HEK293 (cell line): ENCODE measurements around the gene MUC21.
"Not testable (repeated sequence)": the region's sequence is repeated elsewhere in the genome, so short reads cannot be mapped to it uniquely, and the experiment has no call there.

Experiments
- CTCF ChIA-PET: fragments of 350-600 bp; formaldehyde crosslinking; extraction: SDS; loops from one replicate; lab custom pipeline; 2021; ENCODE audit warnings: antibody characterized with exemption; lab: Yijun Ruan, JAX
- POLR2A ChIA-PET: fragments of 300-600 bp; formaldehyde crosslinking; extraction: SDS; loops from one replicate; lab custom pipeline; 2020; ENCODE audit warnings: antibody characterized with exemption, inconsistent platforms; lab: Yijun Ruan, JAX
- H3K27ac ChIP-seq: fragments of 200-500 bp; sonication (Bioruptor generic); 2 replicates; pipeline ENCODE4 v1.5.1; 2014; ENCODE audit warnings: low read depth, low read length, control low read depth, inconsistent platforms; ENCODE audit errors: extremely low read depth
- H3K36me3 ChIP-seq, 2 experiments: fragments of 200-500 bp in 1 of 2; sonication (Bioruptor generic) in 1 of 2; 1 replicate in 1 of 2; 2 replicates in 1 of 2; pipeline ENCODE4 v1.5.1; 2014 to 2017; ENCODE audit warnings: inconsistent platforms in 2 of 2, low read length in 2 of 2; ENCODE audit not compliant: control insufficient read depth in 2 of 2, insufficient read depth in 1 of 2
- H3K4me1 ChIP-seq: fragments of 200-500 bp; sonication (Bioruptor generic); 2 replicates; pipeline ENCODE4 v1.5.1; 2014; ENCODE audit warnings: mild to moderate bottlenecking, low read length, inconsistent platforms; ENCODE audit not compliant: control insufficient read depth, insufficient read depth
- H3K4me3 ChIP-seq: 2 replicates; pipeline ENCODE4 v1.5.1; 2011; ENCODE audit warnings: low read depth, mild to moderate bottlenecking, control low read depth, low read length, moderate library complexity
- H3K9me3 ChIP-seq: fragments of 200-500 bp; sonication (Bioruptor generic); 2 replicates; pipeline ENCODE4 v1.5.1; 2014; ENCODE audit warnings: low read depth, low read length, inconsistent platforms; ENCODE audit not compliant: control insufficient read depth, insufficient read depth
- GLIS1 ChIP-seq: fragments of 450-650 bp; formaldehyde crosslinking; IDR thresholded peaks from 2 replicates; pipeline ENCODE4 v1.5.1; 2016; ENCODE audit warnings: missing biosample characterization, missing genetic modification characterization
- GLIS2 ChIP-seq: fragments of 450-650 bp; formaldehyde crosslinking; IDR thresholded peaks from 2 replicates; pipeline ENCODE4 v1.5.1; 2016; ENCODE audit warnings: missing biosample characterization, missing genetic modification characterization
- KLF10 ChIP-seq: fragments of 450-650 bp; IDR thresholded peaks from 2 replicates; pipeline ENCODE4 v1.5.1; 2018; ENCODE audit warnings: missing biosample characterization, mild to moderate bottlenecking, missing genetic modification characterization
- RBAK ChIP-seq: fragments of 450-650 bp; formaldehyde crosslinking; IDR thresholded peaks from 2 replicates; pipeline ENCODE4 v1.5.1; 2016; ENCODE audit warnings: missing biosample characterization, missing genetic modification characterization
- SP3 ChIP-seq: fragments of 450-650 bp; formaldehyde crosslinking; IDR thresholded peaks from 2 replicates; pipeline ENCODE4 v1.5.1; 2016; ENCODE audit warnings: missing biosample characterization, missing genetic modification characterization
- ZBTB7A ChIP-seq: fragments of 450-650 bp; formaldehyde crosslinking; IDR thresholded peaks from 2 replicates; pipeline ENCODE4 v1.5.1; 2016; ENCODE audit warnings: low read depth, missing biosample characterization, missing genetic modification characterization
- ZNF16 ChIP-seq: fragments of 450-650 bp; formaldehyde crosslinking; IDR thresholded peaks from 2 replicates; pipeline ENCODE4 v1.5.1; 2016; ENCODE audit warnings: low read depth, missing biosample characterization, missing genetic modification characterization
- ZNF169 ChIP-seq: fragments of 450-650 bp; formaldehyde crosslinking; IDR thresholded peaks from 2 replicates; pipeline ENCODE4 v1.5.1; 2016; ENCODE audit warnings: missing biosample characterization, missing genetic modification characterization
- ZNF18 ChIP-seq: fragments of 450-650 bp; formaldehyde crosslinking; IDR thresholded peaks from 2 replicates; pipeline ENCODE4 v1.5.1; 2016; ENCODE audit warnings: missing biosample characterization, missing genetic modification characterization
- ZNF19 ChIP-seq: fragments of 450-650 bp; formaldehyde crosslinking; IDR thresholded peaks from 2 replicates; pipeline ENCODE4; 2016; ENCODE audit warnings: missing biosample characterization, missing genetic modification characterization, low read depth
- ZNF354C ChIP-seq: fragments of 450-650 bp; formaldehyde crosslinking; IDR thresholded peaks from 2 replicates; pipeline ENCODE4 v1.5.1; 2016; ENCODE audit warnings: missing biosample characterization, missing genetic modification characterization, low read depth, borderline replicate concordance
- ZNF366 ChIP-seq: fragments of 450-650 bp; formaldehyde crosslinking; conservative IDR thresholded peaks from 2 replicates; pipeline ENCODE4 v1.5.1; 2016; ENCODE audit warnings: missing biosample characterization, missing genetic modification characterization
- ZNF398 ChIP-seq: fragments of 450-650 bp; formaldehyde crosslinking; IDR thresholded peaks from 2 replicates; pipeline ENCODE4 v1.5.1; 2017; ENCODE audit warnings: missing biosample characterization, missing genetic modification characterization
- ZNF404 ChIP-seq: fragments of 450-650 bp; formaldehyde crosslinking; IDR thresholded peaks from 2 replicates; pipeline ENCODE4 v1.5.1; 2017; ENCODE audit warnings: missing biosample characterization, missing genetic modification characterization
- ZNF510 ChIP-seq: fragments of 450-650 bp; formaldehyde crosslinking; IDR thresholded peaks from 2 replicates; pipeline ENCODE4 v1.5.1; 2018; ENCODE audit warnings: mild to moderate bottlenecking, missing genetic modification characterization, missing biosample characterization; ENCODE audit not compliant: insufficient replicate concordance
- ZNF544 ChIP-seq: fragments of 450-650 bp; formaldehyde crosslinking; IDR thresholded peaks from 2 replicates; pipeline ENCODE4 v1.5.0; 2017; ENCODE audit warnings: missing biosample characterization, missing genetic modification characterization
- ZNF549 ChIP-seq: fragments of 450-650 bp; IDR thresholded peaks from 2 replicates; pipeline ENCODE4 v1.5.1; 2018; ENCODE audit warnings: missing biosample characterization, missing genetic modification characterization, mild to moderate bottlenecking, inconsistent platforms, moderate library complexity
- ZNF629 ChIP-seq: fragments of 450-650 bp; formaldehyde crosslinking; IDR thresholded peaks from 2 replicates; pipeline ENCODE4 v1.5.1; 2017; ENCODE audit warnings: missing biosample characterization, missing genetic modification characterization
- ZNF677 ChIP-seq: fragments of 450-650 bp; IDR thresholded peaks from 2 replicates; pipeline ENCODE4 v1.5.0; 2018; ENCODE audit warnings: missing biosample characterization, mild to moderate bottlenecking, missing genetic modification characterization, moderate library complexity
- ZNF701 ChIP-seq: fragments of 450-650 bp; formaldehyde crosslinking; IDR thresholded peaks from 2 replicates; pipeline ENCODE4 v1.5.1; 2016; ENCODE audit warnings: missing biosample characterization, missing genetic modification characterization
- ZNF792 ChIP-seq: fragments of 450-650 bp; formaldehyde crosslinking; IDR thresholded peaks from 2 replicates; pipeline ENCODE4 v1.5.1; 2016; ENCODE audit warnings: missing biosample characterization, missing genetic modification characterization
- TF ChIP-seq, protein P1 (sequence below): fragments of 450-650 bp; IDR thresholded peaks from 2 replicates; pipeline ENCODE4 v1.5.1; 2018; ENCODE audit warnings: missing biosample characterization, mild to moderate bottlenecking, missing genetic modification characterization
- TF ChIP-seq, protein P2 (sequence below): fragments of 450-650 bp; formaldehyde crosslinking; IDR thresholded peaks from 2 replicates; pipeline ENCODE4 v1.5.1; 2016; ENCODE audit warnings: missing biosample characterization, missing genetic modification characterization

Gene MUC21

DNA sequence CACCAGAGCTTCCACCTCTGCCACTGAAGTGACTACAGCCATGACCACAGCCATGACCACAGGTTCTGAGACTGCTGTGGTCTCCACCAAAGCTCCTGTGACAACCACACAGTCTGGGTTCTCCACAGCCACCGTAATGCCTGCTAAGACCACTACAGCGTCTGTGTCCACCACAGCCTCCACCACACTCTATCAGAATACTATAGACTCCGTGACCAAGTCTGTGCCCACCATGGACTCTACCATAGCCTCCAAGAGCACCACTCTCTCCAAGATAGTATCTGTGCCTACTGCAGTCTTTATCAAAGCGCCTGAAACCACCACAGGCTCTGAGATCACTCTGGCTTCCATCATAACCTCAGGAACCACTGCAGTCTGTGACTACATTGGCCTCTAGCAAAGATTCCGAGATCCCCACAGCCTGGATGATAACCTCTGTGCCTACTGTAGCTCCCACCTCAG lies 18.3 kb upstream of the MUC21 start (continued):
- TF ChIP-seq ZNF510 (tag by site-specific recombination), result no peak
- TF ChIP-seq ZNF16, result no peak
- TF ChIP-seq SP3 (tag by site-specific recombination), result no peak
- TF ChIP-seq ZNF549, result no peak
- TF ChIP-seq, protein P1, sequence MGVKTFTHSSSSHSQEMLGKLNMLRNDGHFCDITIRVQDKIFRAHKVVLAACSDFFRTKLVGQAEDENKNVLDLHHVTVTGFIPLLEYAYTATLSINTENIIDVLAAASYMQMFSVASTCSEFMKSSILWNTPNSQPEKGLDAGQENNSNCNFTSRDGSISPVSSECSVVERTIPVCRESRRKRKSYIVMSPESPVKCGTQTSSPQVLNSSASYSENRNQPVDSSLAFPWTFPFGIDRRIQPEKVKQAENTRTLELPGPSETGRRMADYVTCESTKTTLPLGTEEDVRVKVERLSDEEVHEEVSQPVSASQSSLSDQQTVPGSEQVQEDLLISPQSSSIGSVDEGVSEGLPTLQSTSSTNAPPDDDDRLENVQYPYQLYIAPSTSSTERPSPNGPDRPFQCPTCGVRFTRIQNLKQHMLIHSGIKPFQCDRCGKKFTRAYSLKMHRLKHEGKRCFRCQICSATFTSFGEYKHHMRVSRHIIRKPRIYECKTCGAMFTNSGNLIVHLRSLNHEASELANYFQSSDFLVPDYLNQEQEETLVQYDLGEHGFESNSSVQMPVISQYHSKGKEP, result no peak
- no peak for TF ChIP-seq RBAK (tag by site-specific recombination)

DNA sequence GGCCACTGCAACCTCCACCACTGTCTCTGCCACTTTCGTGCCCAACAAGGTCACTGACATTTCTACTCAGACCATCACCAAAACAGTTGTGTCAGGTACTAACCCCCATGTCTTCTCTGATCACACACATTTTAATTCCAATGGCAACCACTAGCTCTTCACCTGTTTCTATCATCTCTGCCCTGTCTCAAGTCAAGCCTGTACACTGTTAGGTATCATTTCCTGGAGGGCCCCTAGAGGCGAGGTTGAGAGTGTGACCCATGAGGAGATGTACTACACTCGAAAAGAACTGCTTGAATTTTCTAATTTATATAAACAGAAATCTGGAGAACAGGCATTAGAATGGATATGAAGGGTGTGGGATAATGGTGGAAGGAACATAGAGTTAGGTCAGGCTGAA lies 17.4 kb upstream of the MUC21 start:
- no peaks in the 10 kb centered on the region for H3K36me3 ChIP-seq
- TF ChIP-seq ZNF19 (tag by site-specific recombination) (no peak), ZNF544 (tag by site-specific recombination) (no peak), KLF10 (no peak), ZNF354C (tag by site-specific recombination) (no peak), ZNF398 (tag by site-specific recombination) (no peak)
- CTCF ChIA-PET, result interaction anchor here (1.4 kb wide), 1 partner anchor 16 kb away, joined by 3 read pairs; no protein-coding TSS in a partner anchor
- H3K9me3 ChIP-seq, result no peaks in the 10 kb centered on the region
- H3K27ac ChIP-seq, result no peak overlapping the region
- no peak overlapping the region for H3K4me3 ChIP-seq
- H3K4me1 ChIP-seq, result peaks cover 2% of the 10 kb centered on the region; the same call in 1 of the 2 replicates
- POLR2A ChIA-PET, result no interaction called here

- POLR2A ChIA-PET, H3K27ac ChIP-seq, H3K9me3 ChIP-seq, H3K4me3 ChIP-seq, H3K36me3 ChIP-seq, H3K4me1 ChIP-seq: not testable (repeated sequence)
- CTCF ChIA-PET, result interaction anchor here (1.3 kb wide), 1 partner anchor 143 kb away, joined by 3 read pairs; the partner anchor contains the start of gene C6orf15
Observed at GRCh38 chr6:30969171-30969570, 14.3 kb upstream of the MUC21 start.

DNA sequence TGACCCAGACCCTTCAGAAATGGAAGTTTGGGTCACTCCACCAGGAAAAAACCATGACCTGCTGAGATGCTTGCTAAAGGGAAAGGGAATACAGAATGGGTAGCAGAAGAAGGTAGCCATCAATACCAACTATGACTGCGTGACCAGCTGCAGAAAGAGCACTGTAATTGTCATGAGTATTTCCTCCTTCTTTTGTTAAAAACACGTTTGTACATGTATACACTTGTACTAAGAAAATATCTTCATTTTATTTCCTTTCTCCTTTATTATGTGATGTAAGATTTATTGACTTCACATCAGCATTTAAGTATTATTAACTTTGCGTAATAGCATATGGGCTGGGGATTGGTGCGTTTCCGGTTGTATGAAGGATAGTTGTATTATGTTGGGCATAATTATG lies 12.6 kb upstream of the MUC21 start:
- ChIA-PET POLR2A (no interaction called here), CTCF (interaction anchor here (0.9 kb wide), 1 partner anchor 12 kb away, joined by 3 read pairs; no protein-coding TSS in a partner anchor)
- Histone ChIP-seq H3K4me3 (no peak overlapping the region), H3K36me3 (no peaks in the 10 kb centered on the region), H3K27ac (no peak overlapping the region), H3K4me1 (no peaks in the 10 kb centered on the region), H3K9me3 (no peaks in the 10 kb centered on the region)
- TF ChIP-seq ZBTB7A (tag by site-specific recombination) (no peak), ZNF18 (tag by site-specific recombination) (no peak), ZNF792 (tag by site-specific recombination) (no peak), ZNF366 (tag by site-specific recombination) (no peak), ZNF404 (tag by site-specific recombination) (no peak), ZNF701 (tag by site-specific recombination) (no peak), ZNF169 (tag by site-specific recombination) (no peak), ZNF629 (tag by site-specific recombination) (no peak), ZNF677 (tag by site-specific recombination) (no peak), KLF10 (no peak), GLIS2 (tag by site-specific recombination) (no peak), GLIS1 (no peak)
- TF ChIP-seq, protein P2, sequence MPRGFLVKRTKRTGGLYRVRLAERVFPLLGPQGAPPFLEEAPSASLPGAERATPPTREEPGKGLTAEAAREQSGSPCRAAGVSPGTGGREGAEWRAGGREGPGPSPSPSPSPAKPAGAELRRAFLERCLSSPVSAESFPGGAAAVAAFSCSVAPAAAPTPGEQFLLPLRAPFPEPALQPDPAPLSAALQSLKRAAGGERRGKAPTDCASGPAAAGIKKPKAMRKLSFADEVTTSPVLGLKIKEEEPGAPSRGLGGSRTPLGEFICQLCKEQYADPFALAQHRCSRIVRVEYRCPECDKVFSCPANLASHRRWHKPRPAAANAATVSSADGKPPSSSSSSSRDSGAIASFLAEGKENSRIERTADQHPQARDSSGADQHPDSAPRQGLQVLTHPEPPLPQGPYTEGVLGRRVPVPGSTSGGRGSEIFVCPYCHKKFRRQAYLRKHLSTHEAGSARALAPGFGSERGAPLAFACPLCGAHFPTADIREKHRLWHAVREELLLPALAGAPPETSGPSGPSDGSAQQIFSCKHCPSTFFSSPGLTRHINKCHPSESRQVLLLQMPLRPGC, result no peak
